ENCODE measurements around the gene NEURL3. TPM values are rescaled to one million over a fixed set of nuclear protein-coding genes. Genes with fewer than 3 reads are reported as not detected.
A peak's percentile ranks its signal among the peaks of the same experiment; 100 is the strongest.

Gene NEURL3
- total RNA-seq, 4 donors from 2014 or later, result not detected

- intact Hi-C loops (cut with DNase I; ENCODE audit: low total_unique reads), result no loop called here
- Histone ChIP-seq H3K27me3 (no peaks in the 10 kb centered on the region), H3K4me3 (peak overlapping the region; percentile 46 to 66 (median 60)), H3K36me3 (no peaks in the 10 kb centered on the region), H3K4me1 (peaks cover 27 to 28% of the 10 kb centered on the region in 2 donors), H3K9me3 (no peaks in the 10 kb centered on the region), H3K27ac (peak overlapping the region; percentile 65 to 76 (median 66))
- no peak for DNase-seq
- no peak for ATAC-seq
- TF ChIP-seq CTCF (IDR thresholded peaks at IDR 0.05 in 4 of 5, conservative IDR thresholded peaks at IDR 0.05 in 1 of 5) (peak in 2 of 5 experiments; percentile 35 to 53), POLR2A (IDR thresholded peaks at IDR 0.05) (no peak)
- in situ Hi-C loops (cut with MboI; ENCODE audit: low sequenced_read_pairs in 4 of 4), result loop anchor here in 1 of 4 donors (25.0 kb wide), 1 partner anchor 1135 kb away; the partner anchor contains the start of genes ACTR1B and C2orf92
These were observed 22.3 kb upstream of the NEURL3 start for GRCh38 chr2:96527286-96528005.

GRCh38 chr2:96526615-96527285 lies 21.6 kb upstream of the NEURL3 start:
- peak overlapping the region; percentile 46 to 66 (median 60) for H3K4me3 ChIP-seq
- ATAC-seq, result no peak
- TF ChIP-seq POLR2A (IDR thresholded peaks at IDR 0.05) (no peak), CTCF (IDR thresholded peaks at IDR 0.05 in 4 of 5, conservative IDR thresholded peaks at IDR 0.05 in 1 of 5) (no peak)
- peak overlapping the region; percentile 65 to 76 (median 66) for H3K27ac ChIP-seq
- no peaks in the 10 kb centered on the region for H3K36me3 ChIP-seq
- in situ Hi-C loops (cut with MboI; ENCODE audit: low sequenced_read_pairs in 4 of 4), result loop anchor here in 1 of 4 donors (25.0 kb wide), 1 partner anchor 1136 kb away; the partner anchor contains the start of genes ACTR1B and C2orf92
- H3K27me3 ChIP-seq, result no peaks in the 10 kb centered on the region
- intact Hi-C loops (cut with DNase I; ENCODE audit: low total_unique reads), result no loop called here
- no peak for DNase-seq
- H3K9me3 ChIP-seq, result no peaks in the 10 kb centered on the region
- peaks cover 22 to 23% of the 10 kb centered on the region in 2 donors for H3K4me1 ChIP-seq

- H3K4me3 ChIP-seq, result no peak overlapping the region
- no peak overlapping the region for H3K27ac ChIP-seq
- no peaks in the 10 kb centered on the region for H3K27me3 ChIP-seq
- no peaks in the 10 kb centered on the region for H3K36me3 ChIP-seq
- H3K9me3 ChIP-seq, result no peaks in the 10 kb centered on the region
- in situ Hi-C loops (cut with MboI; ENCODE audit: low sequenced_read_pairs in 4 of 4) (loop anchor here in 1 of 4 donors (25.0 kb wide), 1 partner anchor 1136 kb away; the partner anchor contains the start of genes ACTR1B and C2orf92), intact Hi-C loops (cut with DNase I; ENCODE audit: low total_unique reads) (no loop called here)
- peaks cover 16 to 17% of the 10 kb centered on the region in 2 donors for H3K4me1 ChIP-seq
- DNase-seq (no peak), ATAC-seq (no peak)
- no peak for TF ChIP-seq CTCF (IDR thresholded peaks at IDR 0.05 in 4 of 5, conservative IDR thresholded peaks at IDR 0.05 in 1 of 5)
- no peak for TF ChIP-seq POLR2A (IDR thresholded peaks at IDR 0.05)
These were observed 21.0 kb upstream of the NEURL3 start for GRCh38 chr2:96526101-96526591.

GRCh38 chr2:96525211-96525507 lies 20.0 kb upstream of the NEURL3 start:
- intact Hi-C loops (cut with DNase I; ENCODE audit: low total_unique reads), result no loop called here
- Histone ChIP-seq H3K27me3 (no peaks in the 10 kb centered on the region), H3K9me3 (no peaks in the 10 kb centered on the region), H3K4me3 (no peak overlapping the region), H3K27ac (no peak overlapping the region), H3K36me3 (no peaks in the 10 kb centered on the region), H3K4me1 (peaks cover 13 to 16% of the 10 kb centered on the region in 2 donors)
- TF ChIP-seq CTCF (IDR thresholded peaks at IDR 0.05 in 4 of 5, conservative IDR thresholded peaks at IDR 0.05 in 1 of 5) (no peak), POLR2A (IDR thresholded peaks at IDR 0.05) (no peak)
- DNase-seq, result no peak
- ATAC-seq, result no peak
- in situ Hi-C loops (cut with MboI; ENCODE audit: low sequenced_read_pairs in 4 of 4), result loop anchor here in 1 of 4 donors (25.0 kb wide), 1 partner anchor 1137 kb away; the partner anchor contains the start of genes ACTR1B and C2orf92

Data from gastrocnemius medialis (tissue), 4 donors.